HEK293T (cell line): ENCODE measurements around the gene CREG1.

Experiments used
- FOXM1 ChIP-seq: fragments of 450-650 bp; IDR thresholded peaks from 2 replicates; pipeline ENCODE4 v1.6.1; 2017; ENCODE audit warnings: mild to moderate bottlenecking, borderline replicate concordance
- HDGF ChIP-seq: fragments of 450-650 bp; IDR thresholded peaks from 2 replicates; pipeline ENCODE4 v1.6.1; 2017; ENCODE audit warnings: antibody characterized with exemption, borderline replicate concordance
- ZNF384 ChIP-seq: fragments of 450-650 bp; IDR thresholded peaks from 2 replicates; pipeline ENCODE4 v1.6.1; 2016

- TF ChIP-seq HDGF = no peak
- TF ChIP-seq ZNF384 = no peak
- TF ChIP-seq FOXM1 = no peak
Observed at GRCh38 chr1:167515461-167515860, 38.1 kb downstream of the CREG1 start.
